Measurements from ENCODE around the gene FLYWCH1. TPM values are rescaled to one million over a fixed set of nuclear protein-coding genes. Genes with fewer than 3 reads are reported as not detected.

Gene FLYWCH1
- polyA plus RNA-seq, 3 donors = 5.0 to 42.7 (median 7.1) TPM

DNA sequence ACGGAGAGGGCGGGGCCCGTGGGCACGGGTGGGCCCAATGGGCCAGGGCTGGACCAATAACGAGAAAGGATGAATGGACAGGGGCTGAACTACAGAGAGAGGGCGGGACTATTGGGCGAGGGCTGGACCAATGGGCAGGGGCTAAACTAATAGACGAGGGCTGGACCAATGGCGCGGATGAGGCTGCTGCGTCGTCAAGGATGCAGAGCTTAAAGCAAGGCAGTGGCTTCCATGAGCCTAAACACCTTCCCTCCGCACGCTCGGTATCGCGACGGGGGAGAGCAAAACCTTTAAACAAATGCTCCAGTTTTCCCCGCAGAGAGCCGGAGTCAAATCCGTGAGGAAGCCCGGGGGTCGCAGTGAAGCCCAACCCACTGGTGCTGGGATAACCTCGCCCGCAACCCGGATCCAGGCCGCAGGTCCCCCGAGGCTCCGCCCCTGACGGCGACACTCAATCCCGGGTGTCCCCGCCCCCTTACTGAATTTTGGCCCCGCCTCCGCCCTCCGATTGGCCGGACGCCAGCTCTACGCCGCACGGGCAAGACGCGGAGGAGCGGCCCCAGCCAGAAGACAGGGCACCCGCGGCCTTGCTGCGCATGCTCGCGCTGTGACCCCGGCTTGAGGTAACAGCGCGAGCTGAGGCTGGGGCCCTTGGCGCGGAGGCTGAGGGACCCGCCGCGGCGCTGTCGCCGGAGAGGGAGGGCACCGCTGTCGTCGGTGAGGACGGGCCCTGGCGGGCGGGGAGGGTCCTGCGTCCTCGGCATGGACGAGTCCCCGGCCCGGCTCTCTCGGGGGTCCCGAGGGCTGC lies 28.9 kb upstream of the FLYWCH1 start, which contains the start of gene FLYWCH2:
TSS of gene FLYWCH2 (plus strand) at position 566 of the 808 bp plus-strand sequence. CDS start 13,235 bp downstream, outside the sequence.
- H3K36me3 Mint-ChIP-seq = no peaks in the 10 kb centered on the region
- H3K27me3 Mint-ChIP-seq (ENCODE audit: low read depth in 3 of 3) = peaks cover 5 to 11% (median 10%) of the 10 kb centered on the region in 3 donors
- peak; percentile 97 to 98 (median 97) for DNase-seq
- Histone ChIP-seq H3K4me3 (replicated peaks in 1 of 3; ENCODE audit: low read depth in 2 of 3, low read length in 3 of 3) (peak within 1 kb of the TSS; percentile 48 to 84 (median 67)), H3K9ac (ENCODE audit: insufficient read depth, low read length, poor library complexity, severe bottlenecking) (peak within 1 kb of the TSS; percentile 81), H3K79me2 (ENCODE audit: insufficient read depth, low read length) (peaks cover 9% of the 10 kb centered on the region), H4K20me1 (ENCODE audit: insufficient read depth, low read length) (no peaks in the 10 kb centered on the region), H3K4me2 (replicated peaks; ENCODE audit: extremely low read depth, low read length, poor library complexity, severe bottlenecking) (peak within 1 kb of the TSS; percentile 89), H3K27me3 (ENCODE audit: control insufficient read depth in 2 of 2, insufficient read depth in 2 of 2, low read length in 2 of 2) (no peaks in the 10 kb centered on the region), H3K36me3 (replicated peaks in 1 of 2; ENCODE audit: control insufficient read depth in 1 of 2, insufficient read depth in 2 of 2, low read length in 2 of 2) (no peaks in the 10 kb centered on the region), H2AFZ (ENCODE audit: insufficient read depth, low read depth, low read length, poor library complexity, severe bottlenecking) (peak within 1 kb of the TSS; percentile 96), H3K27ac (ENCODE audit: low read depth in 1 of 2, low read length in 2 of 2) (peak within 1 kb of the TSS; percentile 70 to 89), H3K9me3 (replicated peaks in 1 of 2; ENCODE audit: control insufficient read depth in 1 of 2, insufficient read depth in 1 of 2, low read length in 2 of 2) (peaks cover 0 to 16% of the 10 kb centered on the region in 2 donors), H3K4me1 (ENCODE audit: control insufficient read depth in 1 of 2, insufficient read depth in 2 of 2, low read length in 2 of 2) (peaks cover 13 to 22% of the 10 kb centered on the region in 2 donors)
- under 1% methylated on average over 73 of the region's 73 CpGs for WGBS (ENCODE audit: insufficient coverage)
- intact Hi-C loops (cut with micrococcal nuclease) = loop anchor here in 1 of 2 donors (1.0 kb wide), 1 partner anchor 22 kb away; no protein-coding TSS in a partner anchor
- peak within 1 kb of the TSS; percentile 93 to 98 (median 97) for H3K27ac Mint-ChIP-seq
- TF ChIP-seq, protein P1, sequence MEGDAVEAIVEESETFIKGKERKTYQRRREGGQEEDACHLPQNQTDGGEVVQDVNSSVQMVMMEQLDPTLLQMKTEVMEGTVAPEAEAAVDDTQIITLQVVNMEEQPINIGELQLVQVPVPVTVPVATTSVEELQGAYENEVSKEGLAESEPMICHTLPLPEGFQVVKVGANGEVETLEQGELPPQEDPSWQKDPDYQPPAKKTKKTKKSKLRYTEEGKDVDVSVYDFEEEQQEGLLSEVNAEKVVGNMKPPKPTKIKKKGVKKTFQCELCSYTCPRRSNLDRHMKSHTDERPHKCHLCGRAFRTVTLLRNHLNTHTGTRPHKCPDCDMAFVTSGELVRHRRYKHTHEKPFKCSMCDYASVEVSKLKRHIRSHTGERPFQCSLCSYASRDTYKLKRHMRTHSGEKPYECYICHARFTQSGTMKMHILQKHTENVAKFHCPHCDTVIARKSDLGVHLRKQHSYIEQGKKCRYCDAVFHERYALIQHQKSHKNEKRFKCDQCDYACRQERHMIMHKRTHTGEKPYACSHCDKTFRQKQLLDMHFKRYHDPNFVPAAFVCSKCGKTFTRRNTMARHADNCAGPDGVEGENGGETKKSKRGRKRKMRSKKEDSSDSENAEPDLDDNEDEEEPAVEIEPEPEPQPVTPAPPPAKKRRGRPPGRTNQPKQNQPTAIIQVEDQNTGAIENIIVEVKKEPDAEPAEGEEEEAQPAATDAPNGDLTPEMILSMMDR (IDR thresholded peaks at IDR 0.05) = no peak
- H3K4me1 Mint-ChIP-seq = peaks cover 14% of the 10 kb centered on the region
- peak within 1 kb of the TSS; percentile 83 to 92 for H3K4me3 Mint-ChIP-seq
- peaks cover 3 to 14% (median 11%) of the 10 kb centered on the region in 7 donors for H3K9me3 Mint-ChIP-seq

DNA sequence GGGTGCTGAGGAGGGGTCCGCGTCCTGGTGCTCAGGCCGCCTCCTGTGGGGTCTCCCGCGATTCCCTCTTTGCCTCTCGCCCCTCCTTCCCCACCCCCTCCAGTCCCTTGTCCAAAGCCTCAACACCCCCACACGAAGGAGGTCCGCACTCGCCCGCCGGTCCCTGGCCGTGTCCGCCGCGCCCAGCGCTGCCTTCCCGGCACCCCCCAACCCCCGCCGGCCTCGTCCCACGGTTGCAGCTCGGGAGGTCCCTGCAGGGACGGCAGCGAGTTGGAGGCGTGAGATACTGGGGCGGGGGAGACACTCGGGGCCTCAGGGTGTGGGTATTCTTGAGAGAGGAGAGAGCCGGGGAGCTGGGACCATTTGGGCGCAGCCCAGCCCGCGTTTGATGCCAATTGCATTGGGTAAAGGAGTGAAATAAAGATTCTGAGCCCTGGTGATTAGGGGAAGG lies 28.2 kb upstream of the FLYWCH1 start:
- no peak for DNase-seq
- Mint-ChIP-seq H3K36me3 (no peaks in the 10 kb centered on the region), H3K4me3 (peak overlapping the region; percentile 83 to 92), H3K27ac (peak overlapping the region in 6 of 7 donors; percentile 46 to 80 (median 76)), H3K9me3 (peaks cover 3 to 17% (median 11%) of the 10 kb centered on the region in 7 donors), H3K27me3 (ENCODE audit: low read depth in 3 of 3) (peaks cover 5 to 11% (median 8%) of the 10 kb centered on the region in 3 donors), H3K4me1 (peaks cover 14% of the 10 kb centered on the region)
- peaks cover 0 to 16% of the 10 kb centered on the region in 2 donors for H3K9me3 ChIP-seq (replicated peaks in 1 of 2; ENCODE audit: control insufficient read depth in 1 of 2, insufficient read depth in 1 of 2, low read length in 2 of 2)
- no peaks in the 10 kb centered on the region for H4K20me1 ChIP-seq (ENCODE audit: insufficient read depth, low read length)
- H3K79me2 ChIP-seq (ENCODE audit: insufficient read depth, low read length) = peaks cover 9% of the 10 kb centered on the region
- H2AFZ ChIP-seq (ENCODE audit: insufficient read depth, low read depth, low read length, poor library complexity, severe bottlenecking) = peak overlapping the region; percentile 96
- 0% methylated on average over 24 of the region's 31 CpGs for WGBS (ENCODE audit: insufficient coverage)
- peak overlapping the region; percentile 81 for H3K9ac ChIP-seq (ENCODE audit: insufficient read depth, low read length, poor library complexity, severe bottlenecking)
- no peaks in the 10 kb centered on the region for H3K27me3 ChIP-seq (ENCODE audit: control insufficient read depth in 2 of 2, insufficient read depth in 2 of 2, low read length in 2 of 2)
- intact Hi-C loops (cut with micrococcal nuclease) = no loop called here
- no peaks in the 10 kb centered on the region for H3K36me3 ChIP-seq (replicated peaks in 1 of 2; ENCODE audit: control insufficient read depth in 1 of 2, insufficient read depth in 2 of 2, low read length in 2 of 2)
- peak overlapping the region; percentile 48 to 84 (median 67) for H3K4me3 ChIP-seq (replicated peaks in 1 of 3; ENCODE audit: low read depth in 2 of 3, low read length in 3 of 3)
- peak overlapping the region; percentile 89 for H3K4me2 ChIP-seq (replicated peaks; ENCODE audit: extremely low read depth, low read length, poor library complexity, severe bottlenecking)
- TF ChIP-seq, protein P1 (IDR thresholded peaks at IDR 0.05) = no peak
- H3K4me1 ChIP-seq (ENCODE audit: control insufficient read depth in 1 of 2, insufficient read depth in 2 of 2, low read length in 2 of 2) = peaks cover 13 to 22% of the 10 kb centered on the region in 2 donors
- H3K27ac ChIP-seq (ENCODE audit: low read depth in 1 of 2, low read length in 2 of 2) = peak overlapping the region; percentile 70 to 89

Data from CD14-positive monocyte (primary cell).